Ovary (tissue), 3 donors: ENCODE results near the gene LRMDA.

Experiments
- EP300 ChIP-seq: sonication (generic); formaldehyde crosslinking; IDR thresholded peaks from one replicate; pipeline ENCODE4 v1.6.1; 2017; ENCODE audit warnings: antibody characterized with exemption
- POLR2A ChIP-seq: fragments of 450-650 bp; IDR thresholded peaks from one replicate; pipeline ENCODE4 v1.6.1; 2017; ENCODE audit warnings: antibody characterized with exemption, mild to moderate bottlenecking, moderate library complexity
- TF ChIP-seq, protein P1 (sequence below), 3 donors: fragments of 450-650 bp in 2 of 3; fragments of 200-600 bp in 1 of 3; IDR thresholded peaks; one replicate each; pipeline versions ENCODE4 v1.5.1 to v1.8.0; 2016 to 2022; ENCODE audit warnings: antibody characterized with exemption in 3 of 3, mild to moderate bottlenecking in 1 of 3
- donor health status: DM: no; HTN: no; CAD: no.

DNA sequence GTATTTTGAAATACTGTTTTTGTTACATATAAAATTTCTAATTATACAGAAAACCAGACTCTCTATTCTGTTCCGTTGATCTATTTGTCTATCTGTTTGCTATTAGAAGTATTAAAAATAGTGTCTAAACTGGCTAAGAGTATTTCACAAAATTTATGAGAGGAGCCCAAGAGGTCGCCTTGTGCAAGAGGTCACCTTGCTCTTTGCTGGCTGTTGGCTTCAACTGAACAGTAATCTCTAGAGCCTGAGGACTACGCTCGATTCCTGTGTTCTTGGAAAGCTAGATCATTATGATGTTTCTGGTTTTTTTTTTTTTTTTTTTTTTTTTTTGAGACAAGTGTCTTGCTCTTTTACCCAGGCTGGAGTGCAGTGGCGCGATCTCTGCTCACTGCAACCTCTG, 428.6 kb downstream of the LRMDA start:
- TF ChIP-seq, protein P1, sequence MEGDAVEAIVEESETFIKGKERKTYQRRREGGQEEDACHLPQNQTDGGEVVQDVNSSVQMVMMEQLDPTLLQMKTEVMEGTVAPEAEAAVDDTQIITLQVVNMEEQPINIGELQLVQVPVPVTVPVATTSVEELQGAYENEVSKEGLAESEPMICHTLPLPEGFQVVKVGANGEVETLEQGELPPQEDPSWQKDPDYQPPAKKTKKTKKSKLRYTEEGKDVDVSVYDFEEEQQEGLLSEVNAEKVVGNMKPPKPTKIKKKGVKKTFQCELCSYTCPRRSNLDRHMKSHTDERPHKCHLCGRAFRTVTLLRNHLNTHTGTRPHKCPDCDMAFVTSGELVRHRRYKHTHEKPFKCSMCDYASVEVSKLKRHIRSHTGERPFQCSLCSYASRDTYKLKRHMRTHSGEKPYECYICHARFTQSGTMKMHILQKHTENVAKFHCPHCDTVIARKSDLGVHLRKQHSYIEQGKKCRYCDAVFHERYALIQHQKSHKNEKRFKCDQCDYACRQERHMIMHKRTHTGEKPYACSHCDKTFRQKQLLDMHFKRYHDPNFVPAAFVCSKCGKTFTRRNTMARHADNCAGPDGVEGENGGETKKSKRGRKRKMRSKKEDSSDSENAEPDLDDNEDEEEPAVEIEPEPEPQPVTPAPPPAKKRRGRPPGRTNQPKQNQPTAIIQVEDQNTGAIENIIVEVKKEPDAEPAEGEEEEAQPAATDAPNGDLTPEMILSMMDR (IDR thresholded peaks at IDR 0.05): no peak
- no peak for TF ChIP-seq POLR2A
- TF ChIP-seq EP300: no peak
